Measurements from ENCODE around the gene DNAH1. TPM values are rescaled to one million over a fixed set of nuclear protein-coding genes. Genes with fewer than 3 reads are reported as not detected.

The DNAH1 gene
- total RNA-seq, 1 donor from 2014 or later, result 9.9 TPM

DNA sequence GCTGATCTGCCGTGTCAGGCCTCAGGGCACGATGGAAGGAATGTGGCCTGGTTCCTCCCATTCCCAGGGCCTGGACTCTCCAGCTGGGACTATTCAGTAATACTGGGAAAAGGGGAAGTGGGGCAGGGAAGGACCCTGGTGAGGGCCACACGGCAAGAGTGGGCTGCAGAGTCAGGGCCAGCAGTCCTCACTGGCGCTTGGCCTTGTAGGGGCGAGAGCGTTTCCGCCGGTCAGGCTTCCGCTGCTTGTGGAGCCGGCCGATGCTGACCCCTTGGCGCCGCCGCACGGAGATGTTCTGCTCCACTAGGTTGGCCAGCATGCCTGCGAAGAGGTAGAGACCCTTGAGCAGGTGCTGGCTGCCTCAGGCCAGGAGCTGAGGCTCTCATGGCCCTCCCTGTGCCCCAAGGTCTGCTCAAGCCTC is 86.0 kb downstream of the DNAH1 start:
- no peak for DNase-seq (ENCODE audit: low spot score)

DNA sequence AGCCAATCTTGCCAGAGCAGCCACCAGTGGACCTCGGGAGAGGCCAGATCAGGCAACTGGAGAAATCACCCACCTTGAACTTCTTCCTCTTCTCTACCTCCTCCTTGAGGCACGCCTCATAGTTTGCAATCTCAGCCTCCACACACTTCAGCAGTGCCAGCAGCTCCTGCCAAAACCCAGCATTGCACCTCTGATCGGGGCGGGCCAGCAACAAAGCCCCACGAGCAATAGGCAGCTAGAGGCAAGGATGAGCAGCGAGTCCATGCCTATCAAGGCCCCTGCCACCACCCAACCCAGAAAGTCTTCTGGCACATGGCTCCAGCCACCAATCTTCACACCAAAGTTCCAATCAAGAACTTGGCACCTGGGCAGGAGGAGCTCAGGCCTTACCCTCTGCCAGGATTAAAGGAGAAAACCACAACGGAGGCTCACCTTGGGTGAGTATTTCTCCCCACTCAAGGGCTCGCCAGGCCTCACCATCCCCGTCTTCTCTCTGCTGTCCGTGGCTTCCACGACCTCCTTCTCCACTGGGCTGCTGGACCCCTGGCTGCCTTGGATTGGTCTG is 86.7 kb downstream of the DNAH1 start:
- no peak for DNase-seq (ENCODE audit: low spot score)

- DNase-seq (ENCODE audit: low spot score), result no peak
Observed at GRCh38 chr3:52403271-52403841, 87.2 kb downstream of the DNAH1 start.

DNA sequence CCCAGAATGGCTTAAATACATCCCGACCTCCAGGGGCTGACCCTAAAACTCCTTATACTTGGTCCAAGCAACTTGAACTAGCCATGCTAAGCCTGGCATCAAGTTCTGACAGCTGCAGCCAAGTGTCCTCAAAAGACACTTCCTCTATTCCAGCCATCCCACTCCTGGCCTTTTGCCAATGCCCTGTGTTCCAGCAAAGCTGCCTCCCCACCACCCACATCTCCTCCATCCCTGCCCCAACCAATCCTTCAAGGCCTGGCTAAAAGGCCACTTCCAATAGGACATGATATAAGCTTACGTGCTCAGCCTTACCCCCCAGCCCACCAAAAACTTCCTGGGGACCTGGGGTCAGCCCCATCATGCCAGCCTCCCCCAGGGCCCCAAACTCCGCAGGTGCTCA is 87.8 kb downstream of the DNAH1 start:
- no peak for DNase-seq (ENCODE audit: low spot score)

DNA sequence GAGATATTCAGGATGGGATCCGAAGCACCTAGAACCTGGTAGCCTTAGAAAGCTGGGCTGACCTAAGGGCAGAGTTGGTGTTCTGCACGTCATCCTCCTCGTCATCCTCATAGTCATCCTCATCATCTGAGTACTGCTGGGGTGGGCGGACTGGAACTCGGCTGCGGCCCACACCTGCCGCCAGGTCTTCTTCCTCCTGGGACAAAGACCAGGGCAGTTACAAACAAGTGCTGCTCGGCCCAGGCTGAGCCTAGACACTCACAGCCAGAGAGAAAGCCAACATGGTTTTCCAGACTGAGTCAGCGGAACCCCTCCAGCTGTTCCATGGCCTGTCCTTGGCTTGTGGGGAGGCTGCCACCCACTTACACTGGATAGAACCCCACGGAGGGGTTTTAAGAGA is 88.3 kb downstream of the DNAH1 start:
- no peak for DNase-seq (ENCODE audit: low spot score)

GRCh38 chr3:52405066-52405465 is 88.9 kb downstream of the DNAH1 start:
- DNase-seq (ENCODE audit: low spot score), result no peak

GRCh38 chr3:52405601-52406110 is 89.5 kb downstream of the DNAH1 start:
- DNase-seq (ENCODE audit: low spot score), result no peak

- no peak for DNase-seq (ENCODE audit: low spot score)
Observed at GRCh38 chr3:52406231-52406661, 90.1 kb downstream of the DNAH1 start.

- no peak for DNase-seq (ENCODE audit: low spot score)
Observed at GRCh38 chr3:52406791-52407510, 90.8 kb downstream of the DNAH1 start.

DNA sequence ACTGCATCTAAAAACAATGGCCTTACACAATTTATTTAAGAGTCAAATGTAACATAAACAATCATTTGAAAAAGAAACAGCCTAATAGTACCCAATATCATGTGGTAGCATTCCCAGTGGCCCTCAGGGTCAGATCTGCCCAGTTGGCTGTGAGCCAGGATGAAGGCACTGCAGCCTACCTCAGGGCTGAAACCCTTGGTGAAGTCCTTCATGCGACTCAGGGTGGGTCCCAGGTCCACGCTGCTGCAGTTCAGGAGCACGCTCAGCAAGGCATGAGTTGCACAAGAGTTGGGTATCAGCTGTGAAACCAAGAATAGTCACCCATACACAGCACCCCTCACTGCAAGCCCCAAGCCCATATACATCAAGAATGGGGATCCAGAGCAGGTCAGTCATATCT is 91.7 kb downstream of the DNAH1 start:
- DNase-seq (ENCODE audit: low spot score), result no peak

GRCh38 chr3:52408466-52408865 is 92.3 kb downstream of the DNAH1 start:
- DNase-seq (ENCODE audit: low spot score), result no peak

- DNase-seq (ENCODE audit: low spot score), result no peak
Observed at GRCh38 chr3:52415800-52416199, 99.7 kb downstream of the DNAH1 start.

- no peak for DNase-seq (ENCODE audit: low spot score)
Observed at GRCh38 chr3:52420388-52420787, 104.3 kb downstream of the DNAH1 start.

DNA sequence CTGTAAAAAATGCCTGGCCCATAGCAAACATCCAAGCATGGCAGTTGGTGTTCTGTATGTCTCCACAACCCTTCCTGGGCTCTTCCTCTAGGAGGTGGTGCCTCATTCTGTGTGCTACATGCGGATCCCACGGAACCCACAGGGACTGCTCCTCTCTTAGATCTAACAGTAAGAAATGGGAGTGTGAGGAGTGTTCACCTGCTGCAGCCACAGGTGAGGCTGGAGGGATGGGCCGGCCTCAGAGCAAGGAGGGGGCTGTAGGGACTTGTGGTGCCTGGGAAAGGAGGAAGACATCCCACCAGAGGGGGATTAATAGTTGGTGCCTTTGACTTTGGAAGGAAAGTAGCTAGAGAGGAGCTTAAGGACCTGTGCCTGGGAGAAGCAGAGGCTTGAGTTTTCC is 106.5 kb downstream of the DNAH1 start:
- DNase-seq (ENCODE audit: low spot score), result no peak

DNA sequence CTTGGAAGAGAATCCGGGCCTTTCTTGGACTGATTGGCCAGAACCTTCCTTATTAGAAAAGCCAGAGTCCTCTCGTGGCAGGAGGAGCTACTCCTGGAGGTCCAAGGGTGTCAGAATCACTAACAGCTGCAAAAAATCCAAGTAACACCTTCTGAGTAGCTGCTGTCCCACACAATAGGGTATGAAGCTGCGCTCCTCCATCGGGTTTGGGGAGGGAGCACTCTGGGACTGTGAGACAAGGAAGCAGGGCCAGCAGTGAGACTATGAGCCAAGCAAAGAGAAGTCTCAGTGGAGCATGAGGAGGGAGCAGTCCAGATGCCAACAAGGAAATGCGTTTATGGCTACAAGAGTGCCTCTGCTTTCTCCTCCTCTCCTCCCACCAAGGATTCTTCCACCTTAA is 107.1 kb downstream of the DNAH1 start:
- no peak for DNase-seq (ENCODE audit: low spot score)

GRCh38 chr3:52428151-52429005 is 112.3 kb downstream of the DNAH1 start:
- peak; percentile 20 for DNase-seq (ENCODE audit: low spot score)

DNA sequence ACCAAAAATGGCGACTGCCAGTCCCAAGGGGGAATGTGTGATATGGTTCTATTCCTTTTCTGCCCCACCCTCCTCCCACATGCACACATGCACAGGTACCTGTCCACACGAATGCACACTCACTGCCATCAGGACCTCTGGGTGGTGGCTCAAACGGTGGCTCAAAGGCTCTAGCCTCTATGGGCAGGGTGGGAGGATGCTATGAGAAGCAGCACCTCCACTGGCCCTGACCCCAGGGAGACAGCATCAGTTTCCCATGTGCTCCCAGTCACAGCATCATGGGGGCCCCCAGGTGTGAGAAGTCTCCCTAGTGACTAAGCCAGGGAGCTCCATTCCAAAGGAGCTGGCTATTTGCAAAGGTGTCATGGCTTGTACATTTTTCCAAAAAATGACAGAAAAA is 112.9 kb downstream of the DNAH1 start:
- peak; percentile 62 for DNase-seq (ENCODE audit: low spot score)

GRCh38 chr3:52429779-52430415 is 113.8 kb downstream of the DNAH1 start:
- DNase-seq (ENCODE audit: low spot score), result peak; percentile 59

GRCh38 chr3:52430416-52430810 is 114.3 kb downstream of the DNAH1 start:
- peak; percentile 71 for DNase-seq (ENCODE audit: low spot score)

GRCh38 chr3:52431459-52432223 is 115.5 kb downstream of the DNAH1 start:
- peak; percentile 60 for DNase-seq (ENCODE audit: low spot score)

All from mesenteric fat pad (tissue), 1 donor.